GM12873 (cell line): ENCODE results near the gene ZNRF3.

Source experiments
- CTCF ChIP-seq: IDR thresholded peaks from 2 replicates; pipeline ENCODE4 v1.5.1; 2012; ENCODE audit warnings: low read depth, mild to moderate bottlenecking, moderate library complexity, low read length, control low read depth; ENCODE audit not compliant: insufficient read depth; ENCODE audit errors: missing control alignments

The ZNRF3 gene

DNA sequence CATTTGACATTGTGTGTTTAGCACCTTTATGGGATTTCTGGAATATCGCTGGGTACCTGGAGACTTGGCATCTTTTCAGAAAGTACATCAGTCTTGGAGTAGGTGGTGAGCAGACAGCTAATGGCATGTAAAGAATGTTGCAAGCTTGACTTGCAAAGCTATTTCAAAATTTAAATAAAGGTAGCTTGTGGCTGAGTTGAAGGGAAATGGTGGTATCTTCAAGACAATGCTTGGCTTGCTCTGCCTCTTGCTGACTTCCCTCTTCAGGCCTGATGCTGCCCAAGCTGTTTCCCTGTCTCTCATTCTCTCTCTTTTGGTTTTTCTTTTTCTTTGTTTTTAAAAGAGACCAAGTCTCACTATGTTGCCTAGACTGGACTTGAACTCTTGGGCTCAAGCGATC lies 13.2 kb downstream of the ZNRF3 start:
- TF ChIP-seq CTCF, result no peak

- TF ChIP-seq CTCF, result no peak
Observed at GRCh38 chr22:28898233-28898629, 14.9 kb downstream of the ZNRF3 start.

DNA sequence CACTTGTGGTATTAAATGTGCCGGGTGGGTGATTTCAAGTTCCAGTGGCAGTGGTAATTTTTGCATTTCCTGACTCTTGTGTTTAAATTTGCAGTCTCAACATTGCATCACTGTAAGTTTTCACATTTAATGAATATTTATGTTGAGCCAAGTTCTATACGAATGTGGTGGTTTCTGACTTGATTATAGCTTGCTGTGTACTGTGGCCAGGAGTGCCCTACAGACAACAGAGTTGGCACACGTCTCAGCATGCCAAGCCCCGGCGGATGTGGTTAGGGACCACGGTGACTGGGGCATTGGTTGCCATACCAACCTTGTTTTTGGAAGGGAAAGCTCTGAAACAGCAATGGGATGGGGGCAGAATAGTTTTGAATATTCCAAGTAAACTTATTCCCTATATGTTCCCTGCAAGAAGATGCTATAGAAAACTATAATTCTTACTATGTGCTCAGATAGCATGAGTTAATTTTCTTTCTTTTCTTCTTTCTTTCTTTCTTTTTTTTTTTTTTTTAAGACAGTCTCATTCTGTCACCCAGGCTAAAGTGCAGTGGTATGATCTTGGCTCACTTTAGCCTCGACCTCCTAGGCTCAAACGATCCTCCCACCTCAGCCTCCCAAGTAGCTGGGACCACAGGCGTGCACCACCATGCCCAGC lies 16.0 kb downstream of the ZNRF3 start:
- no peak for TF ChIP-seq CTCF

DNA sequence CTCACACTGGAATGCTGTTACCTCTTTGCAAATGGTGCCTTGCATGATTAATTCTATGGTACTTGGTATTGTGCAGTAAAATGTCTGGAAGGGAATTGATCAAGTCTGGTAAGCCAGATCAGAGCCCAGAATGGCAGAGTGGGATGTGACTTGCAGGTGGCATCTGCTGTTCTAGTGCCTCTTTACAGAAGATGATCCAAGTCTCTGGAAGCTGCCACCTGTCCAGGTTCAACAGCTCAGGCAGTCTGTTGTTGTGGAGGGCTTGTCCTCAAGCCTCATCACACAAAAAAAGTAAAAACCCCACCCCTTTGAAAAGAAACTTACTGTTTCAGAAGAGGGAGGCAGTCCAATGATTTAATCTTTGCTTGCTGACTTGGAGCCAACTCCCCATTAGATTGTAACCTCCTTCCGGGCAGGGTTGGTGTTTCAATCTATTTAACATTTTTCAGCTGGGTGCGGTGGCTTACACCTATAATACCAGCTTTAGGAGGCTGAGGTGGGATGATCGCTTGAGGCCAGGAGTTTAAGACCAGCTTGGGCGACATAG lies 17.1 kb downstream of the ZNRF3 start:
- TF ChIP-seq CTCF, result no peak

- TF ChIP-seq CTCF, result no peak
Observed at GRCh38 chr22:28902490-28902889, 19.1 kb downstream of the ZNRF3 start.

GRCh38 chr22:28903080-28903479 lies 19.7 kb downstream of the ZNRF3 start:
- TF ChIP-seq CTCF, result no peak

DNA sequence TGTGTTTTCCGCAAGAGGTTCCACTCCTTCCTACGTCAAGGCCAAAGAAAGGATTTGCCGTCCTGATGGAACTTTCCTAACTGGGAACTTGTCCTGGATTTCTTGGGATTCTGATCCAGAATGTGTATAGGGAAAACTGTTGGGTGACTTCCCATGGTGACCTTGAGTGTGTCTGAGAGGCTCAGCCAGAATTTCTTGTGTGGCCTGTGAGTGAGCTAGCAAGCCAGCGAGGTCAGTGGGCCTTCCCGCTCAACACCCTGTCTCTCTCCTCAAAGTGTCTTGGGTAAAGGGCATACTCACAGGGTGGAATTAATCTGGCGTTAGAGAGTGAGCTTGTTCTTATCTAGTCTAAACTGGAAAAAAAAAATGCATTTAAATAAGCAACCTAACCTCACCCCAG lies 20.4 kb downstream of the ZNRF3 start:
- TF ChIP-seq CTCF, result no peak
